GM20000 (cell line): ENCODE results near the gene CFAP74.
"Not testable (repeated sequence)": the region's sequence is repeated elsewhere in the genome, so short reads cannot be mapped to it uniquely, and the experiment has no call there.

ENCODE experiments used
- DNase-seq: peaks from one replicate; pipeline ENCODE4 v3.0.0; 2012; ENCODE audit warnings: low spot score
- TF ChIP-seq, protein P1 (sequence below): IDR thresholded peaks from 2 replicates; pipeline ENCODE4 v1.5.1; 2012; ENCODE audit warnings: mild to moderate bottlenecking, control low read depth; ENCODE audit errors: extremely low read depth, missing control alignments

Gene CFAP74

DNA sequence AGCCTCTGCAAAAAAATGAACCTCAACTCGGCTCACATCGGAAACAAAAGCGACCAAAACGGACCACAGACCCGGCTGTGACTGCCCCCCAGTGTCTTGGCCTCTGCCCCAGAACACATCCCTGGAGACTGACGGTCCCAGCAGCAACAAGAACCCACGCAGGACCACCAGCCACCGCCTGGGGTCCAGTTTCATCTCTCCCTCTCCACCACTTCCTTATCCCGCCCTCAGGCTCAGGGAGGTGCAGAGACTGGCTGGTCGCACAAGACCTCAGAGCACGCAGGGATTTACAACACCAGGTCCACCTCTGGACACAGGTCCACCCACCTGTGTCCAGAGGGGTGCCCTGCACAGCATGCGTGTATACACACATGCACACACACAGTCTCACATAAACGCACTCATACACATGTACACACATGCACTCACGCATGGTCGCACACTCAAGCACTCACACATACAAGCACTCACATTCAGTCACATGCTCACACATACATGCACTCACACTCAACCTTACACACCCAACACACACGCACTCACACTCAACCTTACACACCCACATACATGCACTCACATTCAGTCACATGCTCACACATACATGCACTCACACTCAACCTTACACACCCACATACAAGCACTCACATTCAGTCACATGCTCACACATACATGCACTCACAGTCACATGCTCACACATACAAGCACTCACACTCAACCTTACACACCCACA is 65.9 kb downstream of the CFAP74 start:
- TF ChIP-seq, protein P1, sequence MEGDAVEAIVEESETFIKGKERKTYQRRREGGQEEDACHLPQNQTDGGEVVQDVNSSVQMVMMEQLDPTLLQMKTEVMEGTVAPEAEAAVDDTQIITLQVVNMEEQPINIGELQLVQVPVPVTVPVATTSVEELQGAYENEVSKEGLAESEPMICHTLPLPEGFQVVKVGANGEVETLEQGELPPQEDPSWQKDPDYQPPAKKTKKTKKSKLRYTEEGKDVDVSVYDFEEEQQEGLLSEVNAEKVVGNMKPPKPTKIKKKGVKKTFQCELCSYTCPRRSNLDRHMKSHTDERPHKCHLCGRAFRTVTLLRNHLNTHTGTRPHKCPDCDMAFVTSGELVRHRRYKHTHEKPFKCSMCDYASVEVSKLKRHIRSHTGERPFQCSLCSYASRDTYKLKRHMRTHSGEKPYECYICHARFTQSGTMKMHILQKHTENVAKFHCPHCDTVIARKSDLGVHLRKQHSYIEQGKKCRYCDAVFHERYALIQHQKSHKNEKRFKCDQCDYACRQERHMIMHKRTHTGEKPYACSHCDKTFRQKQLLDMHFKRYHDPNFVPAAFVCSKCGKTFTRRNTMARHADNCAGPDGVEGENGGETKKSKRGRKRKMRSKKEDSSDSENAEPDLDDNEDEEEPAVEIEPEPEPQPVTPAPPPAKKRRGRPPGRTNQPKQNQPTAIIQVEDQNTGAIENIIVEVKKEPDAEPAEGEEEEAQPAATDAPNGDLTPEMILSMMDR: no peak
- DNase-seq: no peak

DNA sequence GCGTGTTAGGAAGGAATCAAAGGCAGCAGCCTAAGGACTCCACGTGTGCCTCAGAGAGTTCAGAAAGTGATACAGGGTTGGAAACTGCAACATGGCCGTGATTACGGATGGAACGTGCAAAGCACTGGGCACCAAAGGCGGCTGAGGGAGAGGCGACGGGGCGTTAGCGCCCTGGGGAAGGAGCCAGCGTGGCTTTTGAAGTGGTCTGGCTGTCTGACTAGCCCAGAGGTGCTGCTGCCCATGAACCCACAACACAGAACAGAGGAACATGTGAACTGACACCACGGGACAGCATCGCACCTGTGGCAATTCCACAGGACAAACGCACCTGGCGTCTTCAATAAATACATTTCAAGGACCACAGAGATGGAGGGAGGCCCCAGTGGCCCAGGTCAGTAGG is 66.5 kb downstream of the CFAP74 start:
- DNase-seq: no peak
- TF ChIP-seq, protein P1: no peak

DNA sequence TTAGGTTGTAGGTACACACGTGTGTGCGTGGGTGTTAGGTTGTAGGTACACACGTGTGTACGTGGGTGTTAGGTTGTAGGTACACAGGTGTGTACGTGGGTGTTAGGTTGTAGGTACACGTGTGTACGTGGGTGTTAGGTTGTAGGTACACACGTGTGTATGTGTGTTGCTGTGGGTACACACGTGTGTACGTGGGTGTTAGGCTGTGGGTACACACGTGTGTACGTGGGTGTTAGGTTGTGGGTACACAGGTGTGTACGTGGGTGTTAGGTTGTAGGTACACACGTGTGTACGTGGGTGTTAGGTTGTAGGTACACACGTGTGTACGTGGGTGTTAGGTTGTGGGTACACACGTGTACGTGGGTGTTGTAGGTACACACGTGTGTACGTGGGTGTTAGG is 68.7 kb downstream of the CFAP74 start:
- not testable (repeated sequence) for DNase-seq

DNA sequence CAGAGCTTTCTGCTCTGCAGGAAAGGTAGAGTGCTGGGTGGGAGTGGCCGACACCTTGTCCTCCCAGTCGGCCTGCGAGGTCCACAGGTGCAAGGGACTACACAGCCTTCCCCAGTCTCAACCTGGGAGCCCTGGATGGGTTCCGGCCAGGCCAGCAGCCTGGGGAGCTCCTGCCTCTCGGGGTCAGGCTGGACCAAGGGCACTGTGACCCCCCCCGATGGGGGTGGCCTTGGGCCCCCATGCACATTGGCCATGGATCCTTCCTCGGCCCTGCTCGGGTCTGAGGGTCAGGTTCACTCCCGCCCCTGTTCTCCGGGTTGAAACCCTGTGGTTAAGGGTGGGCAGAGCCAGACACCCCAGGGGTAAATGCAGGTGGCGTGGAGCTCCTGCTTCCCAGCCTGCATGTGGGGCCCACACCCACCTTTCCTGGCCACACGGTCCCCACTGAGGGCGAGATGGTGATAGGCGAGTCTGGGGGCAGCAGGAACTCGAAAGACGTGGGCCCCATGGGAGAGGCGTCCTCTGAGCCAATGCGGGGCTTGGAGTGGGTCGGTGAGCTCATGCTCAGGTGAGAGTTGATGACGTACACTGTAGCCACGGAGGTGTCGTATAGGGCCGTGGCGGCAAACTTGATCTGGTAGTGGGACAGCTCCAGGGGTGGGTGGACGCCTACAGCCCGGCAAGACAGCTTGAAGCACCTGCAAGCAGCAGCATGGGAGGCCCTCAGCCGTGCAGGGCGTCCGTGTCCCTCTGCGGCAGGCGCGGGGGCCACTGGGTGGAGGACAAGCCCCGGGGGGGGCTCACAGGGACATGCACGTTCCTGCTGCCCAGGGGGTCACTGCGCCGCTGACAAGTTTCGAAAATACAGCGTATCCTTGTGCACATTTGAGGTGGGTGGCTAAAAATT is 73.7 kb downstream of the CFAP74 start:
- TF ChIP-seq, protein P1: no peak

DNA sequence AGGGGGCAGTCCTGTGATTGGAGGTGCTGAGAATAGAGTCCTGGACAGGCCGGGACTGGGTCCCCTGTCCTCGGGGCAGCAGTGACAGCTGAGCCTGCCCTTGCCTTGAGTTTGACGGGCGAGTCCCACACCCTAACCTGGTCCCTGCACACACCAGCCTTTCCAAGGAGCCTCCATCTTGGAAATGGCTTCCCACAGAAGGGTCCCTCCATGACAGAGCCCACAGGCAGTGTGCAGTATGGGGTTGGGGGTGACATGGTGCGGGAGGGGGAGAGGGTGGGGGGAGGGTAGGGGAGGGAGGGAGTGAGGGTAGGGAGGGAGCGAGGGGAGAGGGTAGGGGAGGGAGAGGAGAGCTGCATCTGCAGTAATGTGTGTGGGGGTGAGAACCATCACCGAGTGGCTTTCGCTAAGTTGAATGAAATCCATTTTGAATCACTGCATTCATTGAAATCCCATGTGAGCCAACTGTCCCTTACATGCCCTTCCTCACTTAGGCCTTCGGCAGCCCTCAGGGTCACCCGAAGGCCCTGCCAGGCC is 74.4 kb downstream of the CFAP74 start:
- TF ChIP-seq, protein P1: no peak
- no peak for DNase-seq

More for the DNA sequence above, 73.7 kb downstream of the CFAP74 start:
- no peak for DNase-seq

DNA sequence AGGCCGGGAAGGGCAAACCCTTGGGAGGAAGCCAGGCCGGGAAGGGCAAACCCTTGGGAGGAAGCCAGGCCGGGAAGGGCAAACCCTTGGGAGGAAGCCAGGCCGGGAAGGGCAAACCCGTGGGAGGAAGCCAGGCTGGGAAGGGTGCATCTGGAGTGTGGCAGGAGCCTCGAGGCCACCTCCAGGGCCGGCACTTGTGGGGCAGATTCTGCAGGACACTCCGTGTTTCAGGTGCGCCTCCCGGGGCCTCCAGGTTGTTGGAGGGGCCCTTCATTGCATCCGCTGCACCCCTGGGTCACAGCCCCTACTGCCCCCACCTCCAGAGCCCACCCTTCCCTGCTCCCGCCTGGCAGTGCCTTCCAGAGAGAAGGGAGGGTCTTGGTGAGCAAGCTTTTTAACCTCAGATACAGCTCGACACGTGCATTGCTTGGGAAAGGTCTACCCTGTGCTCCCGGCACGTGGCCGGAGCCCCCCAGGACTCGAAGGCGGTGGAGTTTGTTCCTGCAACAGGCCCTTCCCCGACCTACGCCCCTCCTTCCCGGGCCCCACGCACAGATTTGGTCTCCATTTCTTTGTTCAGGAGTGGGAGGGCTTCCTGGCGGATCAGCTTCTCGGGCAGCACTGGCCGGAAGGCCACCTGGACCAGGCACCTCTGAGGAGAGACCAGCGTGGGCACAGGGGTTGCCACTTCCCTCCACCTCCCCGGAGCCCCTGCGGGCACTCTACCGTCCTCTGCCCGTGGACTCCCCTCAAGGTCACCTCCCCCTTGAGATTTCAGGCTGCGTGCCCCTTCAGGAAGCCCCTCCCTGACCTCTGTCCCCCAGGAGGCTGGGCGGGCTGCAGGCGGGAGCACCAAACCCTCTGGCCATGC is 75.1 kb downstream of the CFAP74 start:
- no peak for DNase-seq

DNA sequence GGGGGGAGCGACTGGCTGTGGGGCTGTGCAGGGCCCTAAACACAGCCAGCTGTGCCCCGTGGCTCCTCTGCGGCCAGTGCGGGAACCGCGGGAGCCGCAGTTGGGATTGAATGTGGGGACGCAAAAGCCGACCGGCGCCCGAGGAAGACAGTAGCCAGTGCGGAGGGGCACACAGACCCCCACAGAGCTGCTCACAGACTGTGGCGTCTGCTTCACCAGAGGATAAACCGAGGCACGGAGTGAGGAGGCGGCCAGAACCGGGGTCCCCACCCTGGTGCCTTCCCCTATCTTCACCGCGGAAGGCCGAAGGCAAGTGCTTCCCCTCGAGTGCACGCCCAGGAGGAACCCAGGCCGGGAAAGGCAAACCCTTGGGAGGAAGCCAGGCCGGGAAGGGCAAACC is 75.8 kb downstream of the CFAP74 start:
- DNase-seq: no peak

More for the DNA sequence above, 75.1 kb downstream of the CFAP74 start:
- TF ChIP-seq, protein P1: no peak

More for the DNA sequence above, 75.8 kb downstream of the CFAP74 start:
- TF ChIP-seq, protein P1: no peak
